Putamen (tissue), 1 donor: Measurements from ENCODE around the gene FILIP1L.

ENCODE experiments used
- DNase-seq: peaks from one replicate; pipeline ENCODE4 v3.0.0-alpha.2; 2016; ENCODE audit warnings: low spot score

The FILIP1L gene

DNA sequence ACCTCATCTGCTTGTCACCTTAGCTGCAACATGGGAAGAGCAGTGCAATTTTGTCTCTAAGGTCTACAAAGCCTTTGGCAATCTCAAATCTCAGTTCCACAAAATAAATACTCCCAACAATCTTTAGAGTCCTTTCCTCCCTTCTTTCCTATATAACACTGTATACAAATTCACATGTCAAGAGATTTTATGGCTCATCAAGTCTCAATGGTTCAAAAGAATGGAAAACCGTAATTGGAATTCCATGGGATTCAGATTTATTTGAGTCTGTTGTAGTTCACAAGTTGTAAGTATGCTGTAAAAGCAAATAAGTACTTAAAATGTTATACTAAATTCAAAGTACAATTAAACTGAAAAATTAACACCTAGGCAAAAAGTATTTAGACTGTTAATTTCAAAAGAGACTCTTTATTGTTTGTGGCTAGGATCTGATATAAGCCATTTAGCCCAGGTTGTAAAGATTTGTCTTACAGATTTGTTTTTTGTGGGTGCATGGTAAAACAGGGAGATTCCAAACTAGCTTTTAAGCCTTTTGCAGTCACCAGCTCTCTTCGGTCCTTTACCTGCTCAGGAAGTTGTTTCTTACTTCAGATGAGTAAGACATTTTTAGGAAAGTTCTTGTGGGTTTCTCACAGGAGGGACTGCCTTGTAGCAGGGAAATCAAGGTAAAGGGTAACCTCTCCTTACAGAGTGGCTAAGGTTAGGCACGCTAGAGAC is 246.5 kb downstream of the FILIP1L start:
- DNase-seq = no peak

GRCh38 chr3:99866261-99866761 is 248.0 kb downstream of the FILIP1L start:
- no peak for DNase-seq

GRCh38 chr3:99865321-99865720 is 249.0 kb downstream of the FILIP1L start:
- DNase-seq = no peak

GRCh38 chr3:99864289-99864688 is 250.0 kb downstream of the FILIP1L start:
- DNase-seq = no peak

- DNase-seq = no peak
These were observed 250.7 kb downstream of the FILIP1L start for GRCh38 chr3:99863588-99863987.

- DNase-seq = no peak
These were observed 251.3 kb downstream of the FILIP1L start for GRCh38 chr3:99863002-99863401.

DNA sequence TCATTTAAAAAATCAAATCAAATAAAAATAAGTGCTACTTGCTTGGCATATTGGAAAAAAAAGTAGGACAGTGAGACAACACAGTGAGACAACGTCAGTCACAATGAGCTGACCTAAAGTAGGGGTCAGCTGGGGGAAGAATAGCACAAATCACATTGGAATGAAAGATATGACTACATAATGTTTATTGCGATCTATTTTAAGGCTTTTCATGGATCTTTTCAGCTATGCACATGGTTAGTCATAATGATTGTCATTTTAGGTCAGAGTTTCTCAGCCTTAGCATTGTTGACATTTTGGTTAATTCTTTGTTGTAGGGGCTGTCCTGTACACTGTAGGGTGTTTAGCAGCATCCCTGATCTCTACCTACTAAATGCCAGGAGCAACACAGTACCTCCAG is 252.1 kb downstream of the FILIP1L start:
- no peak for DNase-seq

DNA sequence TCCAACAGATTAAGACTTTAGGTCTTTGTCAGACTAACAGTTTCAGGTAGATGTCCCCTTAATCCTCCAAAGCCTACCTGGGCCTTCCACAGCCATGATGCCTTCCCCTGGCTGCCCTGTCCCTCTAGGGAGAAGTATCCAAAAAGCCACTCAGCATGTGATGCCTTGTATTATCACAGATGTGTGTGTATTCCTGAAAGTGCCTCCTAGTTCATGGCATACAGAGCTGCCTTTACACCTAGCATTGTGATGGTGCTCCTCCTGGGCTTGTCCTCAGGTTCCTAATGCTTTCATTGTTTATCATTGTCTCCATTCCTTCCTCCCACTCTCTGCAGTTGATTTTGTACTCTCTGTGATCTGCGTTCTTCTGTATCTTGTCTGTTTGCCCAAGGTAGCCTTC is 253.1 kb downstream of the FILIP1L start:
- no peak for DNase-seq

DNA sequence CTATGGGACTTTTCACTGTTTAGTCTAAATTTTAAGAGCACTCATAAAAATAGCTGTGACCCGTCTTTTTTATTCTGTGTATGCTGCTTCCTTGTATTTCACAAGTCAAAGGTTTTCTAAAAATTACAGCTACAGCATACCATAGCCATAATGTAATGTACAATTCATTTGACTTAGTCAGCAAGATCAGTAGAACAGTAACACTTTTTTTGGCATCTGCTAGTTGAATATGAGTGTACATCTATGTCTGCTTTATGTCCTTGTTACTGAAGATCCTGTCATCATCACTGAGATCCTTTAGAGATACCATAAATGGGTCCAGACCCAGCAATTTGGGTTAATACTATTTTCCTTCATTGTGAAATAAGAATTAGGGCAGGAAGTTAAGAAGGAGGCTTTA is 254.5 kb downstream of the FILIP1L start:
- no peak for DNase-seq

GRCh38 chr3:99858469-99858868 is 255.8 kb downstream of the FILIP1L start:
- no peak for DNase-seq

- DNase-seq = no peak
These were observed 257.0 kb downstream of the FILIP1L start for GRCh38 chr3:99857278-99857677.

GRCh38 chr3:99856437-99857220 is 257.7 kb downstream of the FILIP1L start:
- no peak for DNase-seq

- DNase-seq = no peak
These were observed 258.4 kb downstream of the FILIP1L start for GRCh38 chr3:99855900-99856299.

- no peak for DNase-seq
These were observed 259.5 kb downstream of the FILIP1L start for GRCh38 chr3:99854756-99855298.

- no peak for DNase-seq
These were observed 261.4 kb downstream of the FILIP1L start for GRCh38 chr3:99852851-99853250.

- no peak for DNase-seq
These were observed 262.3 kb downstream of the FILIP1L start for GRCh38 chr3:99851955-99852354.

GRCh38 chr3:99850608-99851007 is 263.7 kb downstream of the FILIP1L start:
- DNase-seq = no peak

- no peak for DNase-seq
These were observed 265.9 kb downstream of the FILIP1L start for GRCh38 chr3:99848433-99848832.

DNA sequence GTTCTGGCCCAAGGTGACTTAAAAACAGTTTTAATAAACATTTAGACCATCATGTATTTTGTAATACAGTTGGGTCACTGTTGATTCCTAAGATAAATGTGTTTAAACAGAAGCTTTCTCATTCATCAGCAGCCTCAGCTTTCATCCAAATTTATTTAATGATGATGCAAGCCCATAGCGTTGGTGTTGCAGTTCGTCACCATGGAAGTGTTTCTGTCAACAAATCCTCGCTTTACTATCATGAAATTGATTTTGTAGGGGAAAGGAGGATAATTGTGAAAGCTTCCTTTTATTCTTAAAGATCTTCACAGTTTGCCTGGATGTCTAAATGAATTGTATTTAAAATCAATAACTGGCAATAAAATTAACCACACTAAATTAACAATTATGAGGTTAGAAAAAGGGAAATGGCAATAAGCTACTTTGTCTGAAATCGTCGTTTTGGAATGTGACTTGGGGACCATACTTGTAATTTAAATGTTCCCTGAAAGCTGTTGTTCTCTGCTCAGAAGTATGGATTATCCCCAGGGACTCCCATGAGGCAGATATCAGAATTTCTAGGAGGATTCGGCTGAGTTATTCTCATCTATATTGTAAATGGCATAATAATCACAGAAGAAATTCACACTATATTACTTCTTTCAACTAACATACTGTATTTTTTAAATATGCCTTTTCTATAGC is 267.7 kb downstream of the FILIP1L start:
- DNase-seq = no peak

GRCh38 chr3:99845999-99846398 is 268.3 kb downstream of the FILIP1L start:
- DNase-seq = no peak

GRCh38 chr3:99845331-99845730 is 269.0 kb downstream of the FILIP1L start:
- DNase-seq = no peak

DNA sequence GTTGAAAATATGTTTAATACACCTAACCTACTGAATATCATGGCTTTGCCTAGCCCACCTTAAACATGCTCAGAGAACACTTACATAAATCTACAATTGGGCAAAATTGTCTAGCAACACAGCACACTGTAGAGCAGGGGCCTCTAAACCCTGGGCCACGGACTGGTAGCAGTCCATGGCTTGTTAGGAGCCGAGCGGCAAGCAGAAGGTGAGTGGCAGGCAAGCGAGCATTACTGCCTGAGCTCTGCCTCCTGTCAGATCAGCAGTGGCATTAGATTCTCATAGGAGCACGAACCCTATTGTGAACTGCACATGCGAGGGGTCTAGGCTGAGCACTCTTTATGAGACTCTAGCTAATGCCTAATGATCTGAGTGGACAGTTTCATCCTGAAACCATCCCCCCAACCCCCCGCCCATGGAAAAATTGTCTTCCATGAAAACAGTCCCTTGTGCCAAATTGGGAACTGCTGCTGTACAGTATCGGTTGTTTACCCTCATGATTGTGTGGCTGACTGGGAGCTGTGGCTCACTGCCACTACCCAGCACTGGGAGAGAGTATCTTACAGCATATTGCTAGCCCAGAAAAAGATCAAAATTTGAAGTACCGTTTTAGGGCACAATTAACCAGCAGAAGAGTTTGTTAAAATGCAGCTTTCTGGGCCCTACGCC is 270.6 kb downstream of the FILIP1L start:
- no peak for DNase-seq
